Bronchial epithelial cell (primary cell): ENCODE measurements around the gene HDAC4. TPM values are rescaled to one million over a fixed set of nuclear protein-coding genes. Genes with fewer than 3 reads are reported as not detected.
A peak's percentile ranks its signal among the peaks of the same experiment; 100 is the strongest.

Experiments used
- DNase-seq: peaks from one replicate; pipeline ENCODE4 v3.0.0-alpha.2; 2010; ENCODE audit warnings: low read depth
- FAIRE-seq: peaks from 2 replicates; lab custom pipeline; 2011; peaks lifted over from hg19 to GRCh38; lab: Jason Lieb, UNC
- H3K27me3 ChIP-seq: 2 replicates; pipeline ENCODE4 v1.5.1; 2011; ENCODE audit warnings: low read length; ENCODE audit not compliant: control insufficient read depth, insufficient read depth
- H3K36me3 ChIP-seq: 2 replicates; pipeline ENCODE4 v1.5.1; 2011; ENCODE audit warnings: low read length; ENCODE audit not compliant: control insufficient read depth, insufficient read depth
- H3K4me3 ChIP-seq: 2 replicates; pipeline ENCODE4 v1.5.1; 2011; ENCODE audit warnings: mild to moderate bottlenecking, low read depth, low read length, control low read depth
- CTCF ChIP-seq: IDR thresholded peaks from 2 replicates; pipeline ENCODE4 v1.5.1; 2011; ENCODE audit warnings: mild to moderate bottlenecking, moderate library complexity, low read length, control low read depth, inconsistent platforms; ENCODE audit not compliant: insufficient read depth, severe bottlenecking
- total RNA-seq: library from RNA; depleted of rRNA; stranded (reverse); fragments of >200 nt; gene quantifications from 2 replicates; pipeline ENCODE4 v1.2.1, GENCODE V29; 2014

HDAC4 gene
- total RNA-seq, 1 donor from 2014 or later = 5.3 TPM

- no peak for TF ChIP-seq CTCF
- FAIRE-seq (no peak), DNase-seq (no peak)
- Histone ChIP-seq H3K4me3 (no peak overlapping the region), H3K36me3 (no peaks in the 10 kb centered on the region), H3K27me3 (no peaks in the 10 kb centered on the region)
These were observed 381.6 kb downstream of the HDAC4 start for GRCh38 chr2:239019183-239019581.

- no peak for TF ChIP-seq CTCF
- Histone ChIP-seq H3K27me3 (no peaks in the 10 kb centered on the region), H3K36me3 (no peaks in the 10 kb centered on the region), H3K4me3 (no peak overlapping the region)
- no peak for FAIRE-seq
- no peak for DNase-seq
These were observed 382.3 kb downstream of the HDAC4 start for GRCh38 chr2:239018271-239019182.

- peak; percentile 99 for FAIRE-seq
- Histone ChIP-seq H3K27me3 (no peaks in the 10 kb centered on the region), H3K4me3 (no peak overlapping the region), H3K36me3 (no peaks in the 10 kb centered on the region)
- DNase-seq = no peak
- no peak for TF ChIP-seq CTCF
These were observed 383.2 kb downstream of the HDAC4 start for GRCh38 chr2:239017491-239018098.

GRCh38 chr2:239015901-239016675, 384.7 kb downstream of the HDAC4 start:
- TF ChIP-seq CTCF = no peak
- Histone ChIP-seq H3K36me3 (no peaks in the 10 kb centered on the region), H3K4me3 (no peak overlapping the region), H3K27me3 (no peaks in the 10 kb centered on the region)
- FAIRE-seq (no peak), DNase-seq (no peak)

- H3K4me3 ChIP-seq = no peak overlapping the region
- no peak for FAIRE-seq
- DNase-seq = no peak
- H3K27me3 ChIP-seq = no peaks in the 10 kb centered on the region
- TF ChIP-seq CTCF = no peak
- no peaks in the 10 kb centered on the region for H3K36me3 ChIP-seq
These were observed 385.5 kb downstream of the HDAC4 start for GRCh38 chr2:239015218-239015900.
